Measurements from ENCODE around the gene SDHC. TPM values are rescaled to one million over a fixed set of nuclear protein-coding genes. Genes with fewer than 3 reads are reported as not detected.

The SDHC gene
- total and polyA plus RNA-seq, 2 of the 8 experiments (the other 6 are each of a cell fraction or from before 2014, with no cell fraction given): 224 to 305 TPM

DNA sequence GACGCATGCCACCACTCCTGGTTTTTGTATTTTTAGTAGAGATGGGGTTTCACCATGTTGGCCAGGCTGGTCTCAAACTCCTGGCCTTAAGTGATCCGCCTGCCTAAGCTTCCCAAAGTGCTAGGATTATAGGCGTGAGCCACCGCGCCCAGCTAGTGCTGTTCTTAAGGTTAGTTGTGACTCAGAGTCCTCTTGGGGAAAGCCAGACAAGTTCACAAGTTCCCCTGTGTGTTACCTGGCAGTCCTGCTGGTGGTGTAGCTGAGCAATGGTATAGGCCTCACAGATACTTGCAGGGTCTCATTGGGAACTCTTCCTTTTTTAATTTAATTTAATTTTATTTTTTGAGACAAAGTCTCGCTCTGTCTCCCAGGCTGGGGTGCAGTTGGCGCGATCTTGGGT, 42.9 kb downstream of the SDHC start (continued):
- TF ChIP-seq, protein P1, sequence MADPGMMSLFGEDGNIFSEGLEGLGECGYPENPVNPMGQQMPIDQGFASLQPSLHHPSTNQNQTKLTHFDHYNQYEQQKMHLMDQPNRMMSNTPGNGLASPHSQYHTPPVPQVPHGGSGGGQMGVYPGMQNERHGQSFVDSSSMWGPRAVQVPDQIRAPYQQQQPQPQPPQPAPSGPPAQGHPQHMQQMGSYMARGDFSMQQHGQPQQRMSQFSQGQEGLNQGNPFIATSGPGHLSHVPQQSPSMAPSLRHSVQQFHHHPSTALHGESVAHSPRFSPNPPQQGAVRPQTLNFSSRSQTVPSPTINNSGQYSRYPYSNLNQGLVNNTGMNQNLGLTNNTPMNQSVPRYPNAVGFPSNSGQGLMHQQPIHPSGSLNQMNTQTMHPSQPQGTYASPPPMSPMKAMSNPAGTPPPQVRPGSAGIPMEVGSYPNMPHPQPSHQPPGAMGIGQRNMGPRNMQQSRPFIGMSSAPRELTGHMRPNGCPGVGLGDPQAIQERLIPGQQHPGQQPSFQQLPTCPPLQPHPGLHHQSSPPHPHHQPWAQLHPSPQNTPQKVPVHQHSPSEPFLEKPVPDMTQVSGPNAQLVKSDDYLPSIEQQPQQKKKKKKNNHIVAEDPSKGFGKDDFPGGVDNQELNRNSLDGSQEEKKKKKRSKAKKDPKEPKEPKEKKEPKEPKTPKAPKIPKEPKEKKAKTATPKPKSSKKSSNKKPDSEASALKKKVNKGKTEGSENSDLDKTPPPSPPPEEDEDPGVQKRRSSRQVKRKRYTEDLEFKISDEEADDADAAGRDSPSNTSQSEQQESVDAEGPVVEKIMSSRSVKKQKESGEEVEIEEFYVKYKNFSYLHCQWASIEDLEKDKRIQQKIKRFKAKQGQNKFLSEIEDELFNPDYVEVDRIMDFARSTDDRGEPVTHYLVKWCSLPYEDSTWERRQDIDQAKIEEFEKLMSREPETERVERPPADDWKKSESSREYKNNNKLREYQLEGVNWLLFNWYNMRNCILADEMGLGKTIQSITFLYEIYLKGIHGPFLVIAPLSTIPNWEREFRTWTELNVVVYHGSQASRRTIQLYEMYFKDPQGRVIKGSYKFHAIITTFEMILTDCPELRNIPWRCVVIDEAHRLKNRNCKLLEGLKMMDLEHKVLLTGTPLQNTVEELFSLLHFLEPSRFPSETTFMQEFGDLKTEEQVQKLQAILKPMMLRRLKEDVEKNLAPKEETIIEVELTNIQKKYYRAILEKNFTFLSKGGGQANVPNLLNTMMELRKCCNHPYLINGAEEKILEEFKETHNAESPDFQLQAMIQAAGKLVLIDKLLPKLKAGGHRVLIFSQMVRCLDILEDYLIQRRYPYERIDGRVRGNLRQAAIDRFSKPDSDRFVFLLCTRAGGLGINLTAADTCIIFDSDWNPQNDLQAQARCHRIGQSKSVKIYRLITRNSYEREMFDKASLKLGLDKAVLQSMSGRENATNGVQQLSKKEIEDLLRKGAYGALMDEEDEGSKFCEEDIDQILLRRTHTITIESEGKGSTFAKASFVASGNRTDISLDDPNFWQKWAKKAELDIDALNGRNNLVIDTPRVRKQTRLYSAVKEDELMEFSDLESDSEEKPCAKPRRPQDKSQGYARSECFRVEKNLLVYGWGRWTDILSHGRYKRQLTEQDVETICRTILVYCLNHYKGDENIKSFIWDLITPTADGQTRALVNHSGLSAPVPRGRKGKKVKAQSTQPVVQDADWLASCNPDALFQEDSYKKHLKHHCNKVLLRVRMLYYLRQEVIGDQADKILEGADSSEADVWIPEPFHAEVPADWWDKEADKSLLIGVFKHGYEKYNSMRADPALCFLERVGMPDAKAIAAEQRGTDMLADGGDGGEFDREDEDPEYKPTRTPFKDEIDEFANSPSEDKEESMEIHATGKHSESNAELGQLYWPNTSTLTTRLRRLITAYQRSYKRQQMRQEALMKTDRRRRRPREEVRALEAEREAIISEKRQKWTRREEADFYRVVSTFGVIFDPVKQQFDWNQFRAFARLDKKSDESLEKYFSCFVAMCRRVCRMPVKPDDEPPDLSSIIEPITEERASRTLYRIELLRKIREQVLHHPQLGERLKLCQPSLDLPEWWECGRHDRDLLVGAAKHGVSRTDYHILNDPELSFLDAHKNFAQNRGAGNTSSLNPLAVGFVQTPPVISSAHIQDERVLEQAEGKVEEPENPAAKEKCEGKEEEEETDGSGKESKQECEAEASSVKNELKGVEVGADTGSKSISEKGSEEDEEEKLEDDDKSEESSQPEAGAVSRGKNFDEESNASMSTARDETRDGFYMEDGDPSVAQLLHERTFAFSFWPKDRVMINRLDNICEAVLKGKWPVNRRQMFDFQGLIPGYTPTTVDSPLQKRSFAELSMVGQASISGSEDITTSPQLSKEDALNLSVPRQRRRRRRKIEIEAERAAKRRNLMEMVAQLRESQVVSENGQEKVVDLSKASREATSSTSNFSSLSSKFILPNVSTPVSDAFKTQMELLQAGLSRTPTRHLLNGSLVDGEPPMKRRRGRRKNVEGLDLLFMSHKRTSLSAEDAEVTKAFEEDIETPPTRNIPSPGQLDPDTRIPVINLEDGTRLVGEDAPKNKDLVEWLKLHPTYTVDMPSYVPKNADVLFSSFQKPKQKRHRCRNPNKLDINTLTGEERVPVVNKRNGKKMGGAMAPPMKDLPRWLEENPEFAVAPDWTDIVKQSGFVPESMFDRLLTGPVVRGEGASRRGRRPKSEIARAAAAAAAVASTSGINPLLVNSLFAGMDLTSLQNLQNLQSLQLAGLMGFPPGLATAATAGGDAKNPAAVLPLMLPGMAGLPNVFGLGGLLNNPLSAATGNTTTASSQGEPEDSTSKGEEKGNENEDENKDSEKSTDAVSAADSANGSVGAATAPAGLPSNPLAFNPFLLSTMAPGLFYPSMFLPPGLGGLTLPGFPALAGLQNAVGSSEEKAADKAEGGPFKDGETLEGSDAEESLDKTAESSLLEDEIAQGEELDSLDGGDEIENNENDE (IDR thresholded peaks at IDR 0.05; ENCODE audit: insufficient replicate concordance, low read length): no peak
- TF ChIP-seq TEAD4 (IDR thresholded peaks at IDR 0.05; ENCODE audit: low read depth, low read length): no peak
- TF ChIP-seq FOSL1 (IDR thresholded peaks at IDR 0.05; ENCODE audit: insufficient read depth, low read depth, low read length): no peak
- no peak for TF ChIP-seq RFX5 (IDR thresholded peaks at IDR 0.05; ENCODE audit: borderline replicate concordance, low read depth, low read length)
- TF ChIP-seq SUZ12 (IDR thresholded peaks at IDR 0.05; ENCODE audit: low read length): no peak
- TF ChIP-seq CBX8 (IDR thresholded peaks at IDR 0.05; ENCODE audit: borderline replicate concordance, low read depth, low read length): no peak
- no peak for TF ChIP-seq HDAC2 (IDR thresholded peaks at IDR 0.05; ENCODE audit: borderline replicate concordance in 1 of 2, low read depth in 2 of 2, low read length in 2 of 2)
- no peak for TF ChIP-seq BACH1 (IDR thresholded peaks at IDR 0.05; ENCODE audit: low read length)
- TF ChIP-seq ZNF274 (IDR thresholded peaks at IDR 0.05; ENCODE audit: borderline replicate concordance, extremely low read depth, low read length): no peak
- TF ChIP-seq BCL11A (IDR thresholded peaks at IDR 0.05; ENCODE audit: low read depth in 2 of 2, low read length in 2 of 2): no peak
- TF ChIP-seq KDM4A (IDR thresholded peaks at IDR 0.05; ENCODE audit: low read depth, low read length, severe bottlenecking): no peak
- no peak for TF ChIP-seq SRF (IDR thresholded peaks at IDR 0.05; ENCODE audit: low read depth, low read length)

All from H1 (cell line).